ENCODE measurements around the gene ZSCAN29. TPM values are rescaled to one million over a fixed set of nuclear protein-coding genes. Genes with fewer than 3 reads are reported as not detected.

The ZSCAN29 gene
- total and polyA plus RNA-seq, 2 of the 13 experiments (the other 11 are each of a cell fraction or from before 2014, with no cell fraction given): 8.3 to 27.4 TPM

DNA sequence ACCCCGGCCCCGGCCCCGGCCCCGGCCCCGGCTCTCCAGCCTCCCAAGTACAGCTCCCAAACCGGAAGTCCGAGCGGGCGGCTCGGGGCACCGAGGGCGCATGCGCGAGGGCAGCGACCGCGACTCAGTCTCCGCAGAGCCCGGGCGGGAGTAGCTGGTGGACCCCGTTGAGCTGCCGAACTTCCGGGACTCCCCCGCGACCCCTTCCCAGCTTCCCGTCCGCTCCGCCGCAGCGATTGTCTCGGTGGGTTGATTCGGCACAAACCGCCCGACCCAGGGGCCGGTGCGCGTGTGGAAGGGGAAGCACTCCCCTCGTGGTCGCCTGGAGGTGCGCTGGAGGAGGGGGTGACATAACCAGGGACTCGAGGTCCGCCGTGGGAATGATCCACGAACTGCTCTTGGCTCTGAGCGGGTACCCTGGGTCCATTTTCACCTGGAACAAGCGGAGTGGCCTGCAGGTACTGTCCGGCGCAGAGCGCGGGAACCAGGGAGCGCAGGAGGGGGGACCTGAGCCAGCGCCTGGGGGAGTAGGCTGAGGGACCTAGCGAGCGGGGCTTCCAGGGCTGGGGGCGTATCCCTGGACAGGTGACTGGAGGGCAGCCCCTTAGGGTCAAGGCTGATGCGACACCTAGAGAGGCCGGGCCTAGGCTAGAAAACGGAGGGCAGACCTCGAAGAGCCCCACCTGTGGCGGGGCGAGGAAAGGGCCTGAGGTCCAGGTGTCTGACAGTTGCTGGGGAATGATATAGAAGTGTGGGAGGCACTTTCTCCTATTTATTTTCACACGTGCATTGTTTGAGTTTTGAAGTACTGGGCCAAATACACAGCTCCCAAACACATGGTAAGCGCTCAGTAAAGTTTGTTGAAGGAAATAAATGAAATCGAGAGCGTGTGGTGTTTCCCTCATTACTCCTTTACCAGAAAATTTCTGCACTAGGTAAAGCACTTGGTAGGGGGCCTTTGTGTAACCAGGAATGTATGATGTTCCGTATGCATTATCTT lies at the start of gene ZSCAN29, which contains the start of gene TUBGCP4 (continued):
- no peak for TF ChIP-seq SRSF9 (IDR thresholded peaks at IDR 0.05; ENCODE audit: borderline replicate concordance, insufficient read depth, low read depth, low read length, poor library complexity, severe bottlenecking)
- TF ChIP-seq ZNF234 (CRISPR knock-in tag; conservative IDR thresholded peaks at IDR 0.05): no peak
- TF ChIP-seq ZBTB7B (CRISPR knock-in tag; IDR thresholded peaks at IDR 0.05): peak; percentile 92
- TF ChIP-seq, protein P1, sequence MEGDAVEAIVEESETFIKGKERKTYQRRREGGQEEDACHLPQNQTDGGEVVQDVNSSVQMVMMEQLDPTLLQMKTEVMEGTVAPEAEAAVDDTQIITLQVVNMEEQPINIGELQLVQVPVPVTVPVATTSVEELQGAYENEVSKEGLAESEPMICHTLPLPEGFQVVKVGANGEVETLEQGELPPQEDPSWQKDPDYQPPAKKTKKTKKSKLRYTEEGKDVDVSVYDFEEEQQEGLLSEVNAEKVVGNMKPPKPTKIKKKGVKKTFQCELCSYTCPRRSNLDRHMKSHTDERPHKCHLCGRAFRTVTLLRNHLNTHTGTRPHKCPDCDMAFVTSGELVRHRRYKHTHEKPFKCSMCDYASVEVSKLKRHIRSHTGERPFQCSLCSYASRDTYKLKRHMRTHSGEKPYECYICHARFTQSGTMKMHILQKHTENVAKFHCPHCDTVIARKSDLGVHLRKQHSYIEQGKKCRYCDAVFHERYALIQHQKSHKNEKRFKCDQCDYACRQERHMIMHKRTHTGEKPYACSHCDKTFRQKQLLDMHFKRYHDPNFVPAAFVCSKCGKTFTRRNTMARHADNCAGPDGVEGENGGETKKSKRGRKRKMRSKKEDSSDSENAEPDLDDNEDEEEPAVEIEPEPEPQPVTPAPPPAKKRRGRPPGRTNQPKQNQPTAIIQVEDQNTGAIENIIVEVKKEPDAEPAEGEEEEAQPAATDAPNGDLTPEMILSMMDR (CRISPR knock-in tag; IDR thresholded peaks at IDR 0.05): peak; percentile 66
- TF ChIP-seq, protein P2, sequence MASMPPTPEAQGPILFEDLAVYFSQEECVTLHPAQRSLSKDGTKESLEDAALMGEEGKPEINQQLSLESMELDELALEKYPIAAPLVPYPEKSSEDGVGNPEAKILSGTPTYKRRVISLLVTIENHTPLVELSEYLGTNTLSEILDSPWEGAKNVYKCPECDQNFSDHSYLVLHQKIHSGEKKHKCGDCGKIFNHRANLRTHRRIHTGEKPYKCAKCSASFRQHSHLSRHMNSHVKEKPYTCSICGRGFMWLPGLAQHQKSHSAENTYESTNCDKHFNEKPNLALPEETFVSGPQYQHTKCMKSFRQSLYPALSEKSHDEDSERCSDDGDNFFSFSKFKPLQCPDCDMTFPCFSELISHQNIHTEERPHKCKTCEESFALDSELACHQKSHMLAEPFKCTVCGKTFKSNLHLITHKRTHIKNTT (CRISPR knock-in tag; IDR thresholded peaks at IDR 0.05): no peak
- TF ChIP-seq ZNF577 (CRISPR knock-in tag; IDR thresholded peaks at IDR 0.05; ENCODE audit: borderline replicate concordance, low read depth): no peak
- no peak for TF ChIP-seq RBM22 (optimal IDR thresholded peaks at IDR 0.05; ENCODE audit: low read length)
- no peak for TF ChIP-seq ATM (IDR thresholded peaks at IDR 0.05; ENCODE audit: borderline replicate concordance)
- no peak for TF ChIP-seq PLRG1 (conservative IDR thresholded peaks at IDR 0.05)
- TF ChIP-seq ERF (CRISPR knock-in tag; IDR thresholded peaks at IDR 0.05): peak; percentile 41; the same call in 1 of the 2 replicates
- TF ChIP-seq GATAD1 (CRISPR knock-in tag; IDR thresholded peaks at IDR 0.05): peak; percentile 83
- TF ChIP-seq, protein P3, sequence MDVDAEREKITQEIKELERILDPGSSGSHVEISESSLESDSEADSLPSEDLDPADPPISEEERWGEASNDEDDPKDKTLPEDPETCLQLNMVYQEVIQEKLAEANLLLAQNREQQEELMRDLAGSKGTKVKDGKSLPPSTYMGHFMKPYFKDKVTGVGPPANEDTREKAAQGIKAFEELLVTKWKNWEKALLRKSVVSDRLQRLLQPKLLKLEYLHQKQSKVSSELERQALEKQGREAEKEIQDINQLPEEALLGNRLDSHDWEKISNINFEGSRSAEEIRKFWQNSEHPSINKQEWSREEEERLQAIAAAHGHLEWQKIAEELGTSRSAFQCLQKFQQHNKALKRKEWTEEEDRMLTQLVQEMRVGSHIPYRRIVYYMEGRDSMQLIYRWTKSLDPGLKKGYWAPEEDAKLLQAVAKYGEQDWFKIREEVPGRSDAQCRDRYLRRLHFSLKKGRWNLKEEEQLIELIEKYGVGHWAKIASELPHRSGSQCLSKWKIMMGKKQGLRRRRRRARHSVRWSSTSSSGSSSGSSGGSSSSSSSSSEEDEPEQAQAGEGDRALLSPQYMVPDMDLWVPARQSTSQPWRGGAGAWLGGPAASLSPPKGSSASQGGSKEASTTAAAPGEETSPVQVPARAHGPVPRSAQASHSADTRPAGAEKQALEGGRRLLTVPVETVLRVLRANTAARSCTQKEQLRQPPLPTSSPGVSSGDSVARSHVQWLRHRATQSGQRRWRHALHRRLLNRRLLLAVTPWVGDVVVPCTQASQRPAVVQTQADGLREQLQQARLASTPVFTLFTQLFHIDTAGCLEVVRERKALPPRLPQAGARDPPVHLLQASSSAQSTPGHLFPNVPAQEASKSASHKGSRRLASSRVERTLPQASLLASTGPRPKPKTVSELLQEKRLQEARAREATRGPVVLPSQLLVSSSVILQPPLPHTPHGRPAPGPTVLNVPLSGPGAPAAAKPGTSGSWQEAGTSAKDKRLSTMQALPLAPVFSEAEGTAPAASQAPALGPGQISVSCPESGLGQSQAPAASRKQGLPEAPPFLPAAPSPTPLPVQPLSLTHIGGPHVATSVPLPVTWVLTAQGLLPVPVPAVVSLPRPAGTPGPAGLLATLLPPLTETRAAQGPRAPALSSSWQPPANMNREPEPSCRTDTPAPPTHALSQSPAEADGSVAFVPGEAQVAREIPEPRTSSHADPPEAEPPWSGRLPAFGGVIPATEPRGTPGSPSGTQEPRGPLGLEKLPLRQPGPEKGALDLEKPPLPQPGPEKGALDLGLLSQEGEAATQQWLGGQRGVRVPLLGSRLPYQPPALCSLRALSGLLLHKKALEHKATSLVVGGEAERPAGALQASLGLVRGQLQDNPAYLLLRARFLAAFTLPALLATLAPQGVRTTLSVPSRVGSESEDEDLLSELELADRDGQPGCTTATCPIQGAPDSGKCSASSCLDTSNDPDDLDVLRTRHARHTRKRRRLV (CRISPR knock-in tag; IDR thresholded peaks at IDR 0.05): peak; percentile 42; the same call in 1 of the 2 replicates
- TF ChIP-seq ZNF274 (CRISPR knock-in tag; IDR thresholded peaks at IDR 0.05): peak; percentile 85
- TF ChIP-seq ZSCAN20 (CRISPR knock-in tag; IDR thresholded peaks at IDR 0.05; ENCODE audit: borderline replicate concordance): no peak
- TF ChIP-seq, protein P4, sequence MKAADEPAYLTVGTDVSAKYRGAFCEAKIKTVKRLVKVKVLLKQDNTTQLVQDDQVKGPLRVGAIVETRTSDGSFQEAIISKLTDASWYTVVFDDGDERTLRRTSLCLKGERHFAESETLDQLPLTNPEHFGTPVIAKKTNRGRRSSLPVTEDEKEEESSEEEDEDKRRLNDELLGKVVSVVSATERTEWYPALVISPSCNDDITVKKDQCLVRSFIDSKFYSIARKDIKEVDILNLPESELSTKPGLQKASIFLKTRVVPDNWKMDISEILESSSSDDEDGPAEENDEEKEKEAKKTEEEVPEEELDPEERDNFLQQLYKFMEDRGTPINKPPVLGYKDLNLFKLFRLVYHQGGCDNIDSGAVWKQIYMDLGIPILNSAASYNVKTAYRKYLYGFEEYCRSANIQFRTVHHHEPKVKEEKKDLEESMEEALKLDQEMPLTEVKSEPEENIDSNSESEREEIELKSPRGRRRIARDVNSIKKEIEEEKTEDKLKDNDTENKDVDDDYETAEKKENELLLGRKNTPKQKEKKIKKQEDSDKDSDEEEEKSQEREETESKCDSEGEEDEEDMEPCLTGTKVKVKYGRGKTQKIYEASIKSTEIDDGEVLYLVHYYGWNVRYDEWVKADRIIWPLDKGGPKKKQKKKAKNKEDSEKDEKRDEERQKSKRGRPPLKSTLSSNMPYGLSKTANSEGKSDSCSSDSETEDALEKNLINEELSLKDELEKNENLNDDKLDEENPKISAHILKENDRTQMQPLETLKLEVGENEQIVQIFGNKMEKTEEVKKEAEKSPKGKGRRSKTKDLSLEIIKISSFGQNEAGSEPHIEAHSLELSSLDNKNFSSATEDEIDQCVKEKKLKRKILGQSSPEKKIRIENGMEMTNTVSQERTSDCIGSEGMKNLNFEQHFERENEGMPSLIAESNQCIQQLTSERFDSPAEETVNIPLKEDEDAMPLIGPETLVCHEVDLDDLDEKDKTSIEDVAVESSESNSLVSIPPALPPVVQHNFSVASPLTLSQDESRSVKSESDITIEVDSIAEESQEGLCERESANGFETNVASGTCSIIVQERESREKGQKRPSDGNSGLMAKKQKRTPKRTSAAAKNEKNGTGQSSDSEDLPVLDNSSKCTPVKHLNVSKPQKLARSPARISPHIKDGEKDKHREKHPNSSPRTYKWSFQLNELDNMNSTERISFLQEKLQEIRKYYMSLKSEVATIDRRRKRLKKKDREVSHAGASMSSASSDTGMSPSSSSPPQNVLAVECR (CRISPR knock-in tag; IDR thresholded peaks at IDR 0.05; ENCODE audit: borderline replicate concordance): peak; percentile 91

All from HepG2 (cell line).